Measurements from ENCODE around the gene TUBA4B.
"Not testable (repeated sequence)": the region's sequence is repeated elsewhere in the genome, so short reads cannot be mapped to it uniquely, and the experiment has no call there.

The TUBA4B gene

GRCh38 chr2:219277703-219278654, 24.9 kb downstream of the TUBA4B start:
- DNase-seq (ENCODE audit: low read depth) = peak; percentile 70

- DNase-seq (ENCODE audit: low read depth) = no peak
Measured at GRCh38 chr2:219278655-219279150, 25.7 kb downstream of the TUBA4B start.

GRCh38 chr2:219279151-219279915, 26.3 kb downstream of the TUBA4B start, which contains the start of gene DNAJB2:
TSS of gene DNAJB2 (plus strand) at chr2:219279366. CDS start at chr2:219279834, 468 bp downstream.
- DNase-seq (ENCODE audit: low read depth) = peak; percentile 99

GRCh38 chr2:219279916-219280516, 27.0 kb downstream of the TUBA4B start:
- DNase-seq (ENCODE audit: low read depth) = no peak

GRCh38 chr2:219280651-219281050, 27.6 kb downstream of the TUBA4B start:
- no peak for DNase-seq (ENCODE audit: low read depth)

- DNase-seq (ENCODE audit: low read depth) = no peak
Measured at GRCh38 chr2:219281588-219281987, 28.5 kb downstream of the TUBA4B start.

- DNase-seq (ENCODE audit: low read depth) = no peak
Measured at GRCh38 chr2:219282375-219282774, 29.3 kb downstream of the TUBA4B start.

GRCh38 chr2:219282943-219283581, 30.0 kb downstream of the TUBA4B start:
- no peak for DNase-seq (ENCODE audit: low read depth)

GRCh38 chr2:219284501-219285372, 31.7 kb downstream of the TUBA4B start:
- DNase-seq (ENCODE audit: low read depth) = no peak

GRCh38 chr2:219285373-219285735, 32.3 kb downstream of the TUBA4B start:
- no peak for DNase-seq (ENCODE audit: low read depth)

- DNase-seq (ENCODE audit: low read depth) = peak; percentile 74
Measured at GRCh38 chr2:219285894-219286425, 32.9 kb downstream of the TUBA4B start.

GRCh38 chr2:219286436-219287115, 33.5 kb downstream of the TUBA4B start:
- DNase-seq (ENCODE audit: low read depth) = peak; percentile 77

- not testable (repeated sequence) for DNase-seq (ENCODE audit: low read depth)
Measured at GRCh38 chr2:219287116-219287440, 34.0 kb downstream of the TUBA4B start.

GRCh38 chr2:219287580-219288265, 34.7 kb downstream of the TUBA4B start:
- no peak for DNase-seq (ENCODE audit: low read depth)

- no peak for DNase-seq (ENCODE audit: low read depth)
Measured at GRCh38 chr2:219289195-219289536, 36.1 kb downstream of the TUBA4B start.

- peak; percentile 91 for DNase-seq (ENCODE audit: low read depth)
Measured at GRCh38 chr2:219289537-219290361, 36.7 kb downstream of the TUBA4B start.

- no peak for DNase-seq (ENCODE audit: low read depth)
Measured at GRCh38 chr2:219290381-219291171, 37.5 kb downstream of the TUBA4B start.

- no peak for DNase-seq (ENCODE audit: low read depth)
Measured at GRCh38 chr2:219291394-219291793, 38.4 kb downstream of the TUBA4B start.
